ENCODE measurements around the gene SULT1A3.
"Not testable (repeated sequence)": the region's sequence is repeated elsewhere in the genome, so short reads cannot be mapped to it uniquely, and the experiment has no call there.

DNA sequence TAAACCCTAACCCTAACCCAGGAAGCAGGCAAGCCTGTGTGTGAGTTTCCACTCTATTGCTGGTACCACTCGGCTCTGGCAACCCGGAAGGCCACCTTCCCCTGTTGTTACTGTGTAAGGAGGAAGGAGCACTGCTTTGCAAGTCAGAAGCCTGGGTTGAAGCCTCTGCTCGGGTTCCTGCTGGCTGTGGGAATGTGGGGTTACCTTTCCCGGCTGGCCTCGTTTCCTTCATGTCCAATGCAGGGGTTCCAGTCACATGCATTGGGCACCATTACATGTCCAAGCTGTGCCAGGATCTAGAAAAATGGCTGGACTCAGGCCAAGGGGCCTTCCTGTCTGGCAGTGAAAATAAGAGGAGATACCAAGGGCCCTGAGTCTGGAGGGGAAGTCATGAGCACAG is 18.0 kb downstream of the SULT1A3 start:
- TF ChIP-seq CTCF, POLR2A (IDR thresholded peaks at IDR 0.05): not testable (repeated sequence)
